Left lung (tissue), 10 donors: ENCODE measurements around the gene GPHN. TPM values are rescaled to one million over a fixed set of nuclear protein-coding genes. Genes with fewer than 3 reads are reported as not detected.

Experiments
- ATAC-seq: fragments of 200-7000 bp; cut with Tn5 transposase; one replicate; pipeline ENCODE4 v1.9.1; 2020; ENCODE audit warnings: moderate library complexity
- DNase-seq, 4 donors: peaks; one replicate each; pipeline ENCODE4 v3.0.0-alpha.2; 2013 to 2020
- H3K27ac ChIP-seq, 2 donors: fragments of 200-600 bp; sonication (generic) in 1 of 2; one replicate each; pipeline versions ENCODE4 v1.5.0 to v1.8.0; 2020 to 2021
- H3K27me3 ChIP-seq, 2 donors: fragments of 200-600 bp; sonication (generic) in 1 of 2; one replicate each; pipeline versions ENCODE4 v1.5.0 to v1.8.0; 2020 to 2021
- H3K36me3 ChIP-seq, 2 donors: fragments of 200-600 bp; sonication (generic) in 1 of 2; one replicate each; pipeline versions ENCODE4 v1.5.0 to v1.8.0; 2020 to 2021
- H3K4me1 ChIP-seq, 2 donors: fragments of 200-600 bp; one replicate each; pipeline ENCODE4 v1.8.0; 2021
- H3K4me3 ChIP-seq, 2 donors: fragments of 200-600 bp; sonication (generic) in 1 of 2; one replicate each; pipeline versions ENCODE4 v1.5.0 to v1.8.0; 2020 to 2021; ENCODE audit warnings: mild to moderate bottlenecking in 1 of 2
- H3K9me3 ChIP-seq, 2 donors: fragments of 200-600 bp; sonication (generic) in 1 of 2; one replicate each; pipeline versions ENCODE4 v1.5.0 to v1.8.0; 2020 to 2021
- CTCF ChIP-seq, 2 donors: fragments of 200-600 bp; sonication (generic) in 1 of 2; IDR thresholded peaks; one replicate each; pipeline versions ENCODE4 v1.5.0 to v1.8.0; 2021; ENCODE audit warnings: antibody characterized with exemption in 2 of 2
- intact Hi-C, 2 donors: fragments of 100-400 bp; cut with DNase I; formaldehyde crosslinking; loops; one replicate each; pipeline versions ENCODE4 v1.11.2 to v1.14.2; 2022
- polyA plus RNA-seq, 6 donors: library from polyadenylated mRNA; unstranded; fragments of 120-200 nt; gene quantifications; one replicate each; pipeline ENCODE4 v1.2.1, GENCODE V29; 2013; ENCODE audit not compliant: insufficient read length in 6 of 6
- total RNA-seq, 2 donors: library from RNA; stranded (reverse); fragmentation: NEBNext Ultra II Directional; extraction: Animal tissue kit (Norgen Biotek cat#: 25700); gene quantifications; one replicate each; pipeline ENCODE4 v1.2.1, GENCODE V29; 2021
- donor health status: DM: no; HTN: yes; CAD: no.
- donor health status: DM: no; HTN: no; CAD: no.

Gene GPHN
- total and polyA plus RNA-seq, 8 donors = 22.6 to 31.1 (median 25.7) TPM

GRCh38 chr14:66606826-66607225 is 98.9 kb downstream of the GPHN start:
- no peak for ATAC-seq
- no peak for TF ChIP-seq CTCF (IDR thresholded peaks at IDR 0.05)
- Histone ChIP-seq H3K27ac (no peak overlapping the region), H3K4me3 (no peak overlapping the region), H3K27me3 (no peaks in the 10 kb centered on the region), H3K4me1 (no peaks in the 10 kb centered on the region), H3K36me3 (no peaks in the 10 kb centered on the region), H3K9me3 (peaks cover 0 to 15% of the 10 kb centered on the region in 2 donors)
- intact Hi-C loops = no loop called here
- no peak for DNase-seq

- H3K4me3 ChIP-seq = no peak overlapping the region
- H3K4me1 ChIP-seq = no peaks in the 10 kb centered on the region
- H3K9me3 ChIP-seq = peaks cover 0 to 21% of the 10 kb centered on the region in 2 donors
- DNase-seq = no peak
- intact Hi-C loops = no loop called here
- TF ChIP-seq CTCF (IDR thresholded peaks at IDR 0.05) = no peak
- no peaks in the 10 kb centered on the region for H3K27me3 ChIP-seq
- no peak for ATAC-seq
- H3K27ac ChIP-seq = no peak overlapping the region
- H3K36me3 ChIP-seq = no peaks in the 10 kb centered on the region
These were observed 102.2 kb downstream of the GPHN start for GRCh38 chr14:66610154-66610563.

- ATAC-seq = no peak
- Histone ChIP-seq H3K27me3 (no peaks in the 10 kb centered on the region), H3K4me1 (no peaks in the 10 kb centered on the region), H3K36me3 (no peaks in the 10 kb centered on the region), H3K4me3 (no peak overlapping the region), H3K27ac (no peak overlapping the region), H3K9me3 (peaks cover 0 to 36% of the 10 kb centered on the region in 2 donors)
- TF ChIP-seq CTCF (IDR thresholded peaks at IDR 0.05) = no peak
- intact Hi-C loops = no loop called here
- no peak for DNase-seq
These were observed 105.4 kb downstream of the GPHN start for GRCh38 chr14:66613344-66613743.

GRCh38 chr14:66619952-66620351 is 112.0 kb downstream of the GPHN start:
- intact Hi-C loops = no loop called here
- Histone ChIP-seq H3K4me3 (no peak overlapping the region), H3K27ac (no peak overlapping the region), H3K9me3 (peaks cover 0 to 21% of the 10 kb centered on the region in 2 donors), H3K4me1 (peaks cover 0 to 4% of the 10 kb centered on the region in 2 donors), H3K36me3 (no peaks in the 10 kb centered on the region), H3K27me3 (no peaks in the 10 kb centered on the region)
- ATAC-seq = no peak
- no peak for TF ChIP-seq CTCF (IDR thresholded peaks at IDR 0.05)
- no peak for DNase-seq

GRCh38 chr14:66623838-66624237 is 115.9 kb downstream of the GPHN start:
- Histone ChIP-seq H3K36me3 (no peaks in the 10 kb centered on the region), H3K9me3 (no peaks in the 10 kb centered on the region), H3K27me3 (no peaks in the 10 kb centered on the region), H3K4me1 (peaks cover 0 to 4% of the 10 kb centered on the region in 2 donors), H3K27ac (no peak overlapping the region), H3K4me3 (no peak overlapping the region)
- intact Hi-C loops = no loop called here
- no peak for TF ChIP-seq CTCF (IDR thresholded peaks at IDR 0.05)
- DNase-seq = peak in 2 of 4 donors; percentile 16 to 25
- ATAC-seq = peak; percentile 22
